ENCODE data around the gene LRRC8B.
A peak's percentile ranks its signal among the peaks of the same experiment; 100 is the strongest.

The LRRC8B gene

GRCh38 chr1:89605692-89606091, 81.1 kb downstream of the LRRC8B start:
- no peak for DNase-seq (ENCODE audit: extremely low read depth in 1 of 2, low read depth in 1 of 2)

GRCh38 chr1:89606227-89606980, 81.8 kb downstream of the LRRC8B start:
- no peak for DNase-seq (ENCODE audit: extremely low read depth in 1 of 2, low read depth in 1 of 2)

- DNase-seq (ENCODE audit: extremely low read depth in 1 of 2, low read depth in 1 of 2) = no peak
Measured at GRCh38 chr1:89607156-89607555, 82.5 kb downstream of the LRRC8B start.

GRCh38 chr1:89607586-89608318, 83.1 kb downstream of the LRRC8B start:
- DNase-seq (ENCODE audit: extremely low read depth in 1 of 2, low read depth in 1 of 2) = no peak

GRCh38 chr1:89608319-89608983, 83.8 kb downstream of the LRRC8B start:
- DNase-seq (ENCODE audit: extremely low read depth in 1 of 2, low read depth in 1 of 2) = peak; percentile 47 to 53

GRCh38 chr1:89608984-89609725, 84.5 kb downstream of the LRRC8B start:
- DNase-seq (ENCODE audit: extremely low read depth in 1 of 2, low read depth in 1 of 2) = peak in 1 of 2 donors; percentile 36

- no peak for DNase-seq (ENCODE audit: extremely low read depth in 1 of 2, low read depth in 1 of 2)
Measured at GRCh38 chr1:89609781-89610456, 85.3 kb downstream of the LRRC8B start.

- DNase-seq (ENCODE audit: extremely low read depth in 1 of 2, low read depth in 1 of 2) = peak in 1 of 2 donors; percentile 27
Measured at GRCh38 chr1:89610457-89611011, 85.9 kb downstream of the LRRC8B start.

GRCh38 chr1:89611721-89612120, 87.1 kb downstream of the LRRC8B start:
- no peak for DNase-seq (ENCODE audit: extremely low read depth in 1 of 2, low read depth in 1 of 2)

- no peak for DNase-seq (ENCODE audit: extremely low read depth in 1 of 2, low read depth in 1 of 2)
Measured at GRCh38 chr1:89613928-89614327, 89.3 kb downstream of the LRRC8B start.

- no peak for DNase-seq (ENCODE audit: extremely low read depth in 1 of 2, low read depth in 1 of 2)
Measured at GRCh38 chr1:89615676-89616598, 91.3 kb downstream of the LRRC8B start.

GRCh38 chr1:89616844-89617627, 92.4 kb downstream of the LRRC8B start:
- no peak for DNase-seq (ENCODE audit: extremely low read depth in 1 of 2, low read depth in 1 of 2)

- no peak for DNase-seq (ENCODE audit: extremely low read depth in 1 of 2, low read depth in 1 of 2)
Measured at GRCh38 chr1:89620664-89621063, 96.0 kb downstream of the LRRC8B start.

- no peak for DNase-seq (ENCODE audit: extremely low read depth in 1 of 2, low read depth in 1 of 2)
Measured at GRCh38 chr1:89622895-89623294, 98.3 kb downstream of the LRRC8B start.

- no peak for DNase-seq (ENCODE audit: extremely low read depth in 1 of 2, low read depth in 1 of 2)
Measured at GRCh38 chr1:89624314-89624713, 99.7 kb downstream of the LRRC8B start.

GRCh38 chr1:89624715-89625323, 100.2 kb downstream of the LRRC8B start:
- no peak for DNase-seq (ENCODE audit: extremely low read depth in 1 of 2, low read depth in 1 of 2)

- no peak for DNase-seq (ENCODE audit: extremely low read depth in 1 of 2, low read depth in 1 of 2)
Measured at GRCh38 chr1:89627596-89627962, 103.0 kb downstream of the LRRC8B start.

- DNase-seq (ENCODE audit: extremely low read depth in 1 of 2, low read depth in 1 of 2) = no peak
Measured at GRCh38 chr1:89629146-89629545, 104.5 kb downstream of the LRRC8B start.
